Umbilical cord (tissue), 2 donors: ENCODE measurements around the gene CLSTN2. TPM values are rescaled to one million over a fixed set of nuclear protein-coding genes. Genes with fewer than 3 reads are reported as not detected.

ENCODE experiments used
- DNase-seq: peaks from one replicate; pipeline ENCODE4 v3.0.0-alpha.2; 2015; ENCODE audit warnings: low spot score
- total RNA-seq: library from RNA; depleted of rRNA; stranded (reverse); fragments of >200 nt; gene quantifications from one replicate; pipeline ENCODE4 v1.2.3, GENCODE V29; 2014; ENCODE audit warnings: low replicate concordance; ENCODE audit not compliant: insufficient read depth

The CLSTN2 gene
- total RNA-seq, 1 donor from 2014 or later = 8.9 TPM

GRCh38 chr3:140376136-140376889 lies 441.3 kb downstream of the CLSTN2 start:
- DNase-seq = peak; percentile 13

GRCh38 chr3:140377644-140378043 lies 442.7 kb downstream of the CLSTN2 start:
- no peak for DNase-seq

GRCh38 chr3:140378571-140379340 lies 443.8 kb downstream of the CLSTN2 start:
- no peak for DNase-seq

GRCh38 chr3:140384028-140384771 lies 449.2 kb downstream of the CLSTN2 start:
- DNase-seq = no peak

- no peak for DNase-seq
Observed at GRCh38 chr3:140384876-140385275, 449.9 kb downstream of the CLSTN2 start.

GRCh38 chr3:140386357-140387100 lies 451.5 kb downstream of the CLSTN2 start:
- no peak for DNase-seq

- no peak for DNase-seq
Observed at GRCh38 chr3:140387244-140387643, 452.3 kb downstream of the CLSTN2 start.

GRCh38 chr3:140388202-140388922 lies 453.4 kb downstream of the CLSTN2 start:
- DNase-seq = no peak

- no peak for DNase-seq
Observed at GRCh38 chr3:140391061-140391460, 456.1 kb downstream of the CLSTN2 start.

GRCh38 chr3:140394488-140395133 lies 459.6 kb downstream of the CLSTN2 start:
- no peak for DNase-seq

- DNase-seq = no peak
Observed at GRCh38 chr3:140395134-140396075, 460.4 kb downstream of the CLSTN2 start.

GRCh38 chr3:140396110-140396509 lies 461.1 kb downstream of the CLSTN2 start:
- no peak for DNase-seq

- no peak for DNase-seq
Observed at GRCh38 chr3:140397847-140398246, 462.9 kb downstream of the CLSTN2 start.

- DNase-seq = no peak
Observed at GRCh38 chr3:140398387-140398786, 463.4 kb downstream of the CLSTN2 start.

GRCh38 chr3:140399871-140400270 lies 464.9 kb downstream of the CLSTN2 start:
- no peak for DNase-seq

- DNase-seq = no peak
Observed at GRCh38 chr3:140403079-140403478, 468.1 kb downstream of the CLSTN2 start.

GRCh38 chr3:140403608-140404007 lies 468.6 kb downstream of the CLSTN2 start:
- DNase-seq = no peak

GRCh38 chr3:140406655-140407054 lies 471.7 kb downstream of the CLSTN2 start:
- DNase-seq = no peak

- no peak for DNase-seq
Observed at GRCh38 chr3:140408252-140408651, 473.3 kb downstream of the CLSTN2 start.
